ENCODE measurements around the gene ZBTB34.
"Not testable (repeated sequence)": the region's sequence is repeated elsewhere in the genome, so short reads cannot be mapped to it uniquely, and the experiment has no call there.

ZBTB34 gene

GRCh38 chr9:126860077-126860756 lies at the start of gene ZBTB34:
TSS of gene ZBTB34 (plus strand) at chr9:126860639. CDS start at chr9:126879400, 18,761 bp downstream.
- no peak for DNase-seq (ENCODE audit: low spot score)

- no peak for DNase-seq (ENCODE audit: low spot score)
Observed at GRCh38 chr9:126813072-126813471, 47.4 kb upstream of the ZBTB34 start.

GRCh38 chr9:126814091-126814490 lies 46.3 kb upstream of the ZBTB34 start:
- no peak for DNase-seq (ENCODE audit: low spot score)

- DNase-seq (ENCODE audit: low spot score) = not testable (repeated sequence)
Observed at GRCh38 chr9:126817615-126818014, 42.8 kb upstream of the ZBTB34 start.

GRCh38 chr9:126818482-126818881 lies 42.0 kb upstream of the ZBTB34 start:
- DNase-seq (ENCODE audit: low spot score) = no peak

- no peak for DNase-seq (ENCODE audit: low spot score)
Observed at GRCh38 chr9:126819482-126819881, 41.0 kb upstream of the ZBTB34 start.

GRCh38 chr9:126822278-126822677 lies 38.2 kb upstream of the ZBTB34 start:
- DNase-seq (ENCODE audit: low spot score) = peak; percentile 86

- peak; percentile 20 for DNase-seq (ENCODE audit: low spot score)
Observed at GRCh38 chr9:126822873-126823272, 37.6 kb upstream of the ZBTB34 start.

- DNase-seq (ENCODE audit: low spot score) = not testable (repeated sequence)
Observed at GRCh38 chr9:126824052-126824451, 36.4 kb upstream of the ZBTB34 start.

GRCh38 chr9:126827227-126827626 lies 33.2 kb upstream of the ZBTB34 start:
- DNase-seq (ENCODE audit: low spot score) = no peak

GRCh38 chr9:126829035-126829434 lies 31.4 kb upstream of the ZBTB34 start:
- no peak for DNase-seq (ENCODE audit: low spot score)

- no peak for DNase-seq (ENCODE audit: low spot score)
Observed at GRCh38 chr9:126830827-126831226, 29.6 kb upstream of the ZBTB34 start.

- DNase-seq (ENCODE audit: low spot score) = peak; percentile 76
Observed at GRCh38 chr9:126832440-126832839, 28.0 kb upstream of the ZBTB34 start.

- DNase-seq (ENCODE audit: low spot score) = no peak
Observed at GRCh38 chr9:126833020-126833419, 27.4 kb upstream of the ZBTB34 start.

GRCh38 chr9:126833710-126834345 lies 26.6 kb upstream of the ZBTB34 start:
- DNase-seq (ENCODE audit: low spot score) = no peak

GRCh38 chr9:126834672-126835071 lies 25.8 kb upstream of the ZBTB34 start:
- no peak for DNase-seq (ENCODE audit: low spot score)

GRCh38 chr9:126836216-126836615 lies 24.2 kb upstream of the ZBTB34 start:
- DNase-seq (ENCODE audit: low spot score) = no peak

- no peak for DNase-seq (ENCODE audit: low spot score)
Observed at GRCh38 chr9:126838055-126838811, 22.2 kb upstream of the ZBTB34 start.

GRCh38 chr9:126838895-126839294 lies 21.5 kb upstream of the ZBTB34 start:
- no peak for DNase-seq (ENCODE audit: low spot score)

- no peak for DNase-seq (ENCODE audit: low spot score)
Observed at GRCh38 chr9:126839301-126839700, 21.1 kb upstream of the ZBTB34 start.

- DNase-seq (ENCODE audit: low spot score) = no peak
Observed at GRCh38 chr9:126842220-126842842, 18.1 kb upstream of the ZBTB34 start.

- peak; percentile 94 for DNase-seq (ENCODE audit: low spot score)
Observed at GRCh38 chr9:126842977-126843799, 17.3 kb upstream of the ZBTB34 start.
